MM.1S (cell line): Measurements from ENCODE around the gene PODXL2.

Source experiments
- DNase-seq: peaks from one replicate; pipeline ENCODE4 v3.0.0-alpha.2; 2015
- H2AFZ ChIP-seq: fragments of 300-600 bp; sonication (generic); 2 replicates; pipeline ENCODE4 v1.6.0; 2016; ENCODE audit warnings: antibody characterized with exemption, low read length
- H3F3A ChIP-seq: fragments of 300-600 bp; sonication (generic); 2 replicates; pipeline ENCODE4 v1.6.1; 2016; ENCODE audit warnings: mild to moderate bottlenecking, antibody characterized with exemption, low read length, moderate library complexity, mixed read lengths; ENCODE audit not compliant: insufficient read depth
- H3K27ac ChIP-seq: fragments of 300-600 bp; sonication (generic); 2 replicates; pipeline ENCODE4 v1.5.1; 2016; ENCODE audit warnings: mild to moderate bottlenecking, low read length
- H3K27me3 ChIP-seq: fragments of 300-600 bp; sonication (generic); replicated peaks from 2 replicates; pipeline ENCODE4 v1.6.0; 2016; ENCODE audit warnings: low read length; ENCODE audit not compliant: insufficient read depth
- H3K36me3 ChIP-seq: fragments of 300-600 bp; sonication (generic); replicated peaks from 2 replicates; pipeline ENCODE4 v1.6.1; 2016; ENCODE audit warnings: mild to moderate bottlenecking, low read length, mixed read lengths; ENCODE audit not compliant: insufficient read depth
- H3K4me1 ChIP-seq: fragments of 300-600 bp; sonication (generic); 2 replicates; pipeline ENCODE4 v1.6.1; 2016; ENCODE audit warnings: low read length, mixed read lengths
- H3K4me2 ChIP-seq: fragments of 300-600 bp; sonication (generic); 2 replicates; pipeline ENCODE4 v1.6.0; 2016; ENCODE audit warnings: low read depth, low read length
- H3K4me3 ChIP-seq: fragments of 300-600 bp; sonication (generic); 2 replicates; pipeline ENCODE4 v1.5.1; 2016; ENCODE audit warnings: low read length, mixed read lengths
- H3K79me2 ChIP-seq: fragments of 300-600 bp; sonication (generic); 2 replicates; pipeline ENCODE4 v1.6.1; 2016; ENCODE audit warnings: mixed run types, low read length, mixed read lengths
- H3K9ac ChIP-seq: fragments of 300-600 bp; sonication (generic); 2 replicates; pipeline ENCODE4 v1.6.1; 2016; ENCODE audit warnings: low read length, mixed read lengths
- H3K9me2 ChIP-seq: fragments of 300-600 bp; sonication (generic); replicated peaks from 2 replicates; pipeline ENCODE4 v1.6.1; 2016; ENCODE audit warnings: mild to moderate bottlenecking, low read length, mixed read lengths; ENCODE audit not compliant: insufficient read depth
- H3K9me3 ChIP-seq: fragments of 300-600 bp; sonication (generic); replicated peaks from 2 replicates; pipeline ENCODE4 v1.6.1; 2016; ENCODE audit warnings: mild to moderate bottlenecking, low read length, mixed read lengths; ENCODE audit not compliant: insufficient read depth
- H4K20me1 ChIP-seq: fragments of 300-600 bp; sonication (generic); 2 replicates; pipeline ENCODE4 v1.6.1; 2016; ENCODE audit warnings: mild to moderate bottlenecking, low read length, moderate library complexity, mixed read lengths; ENCODE audit not compliant: insufficient read depth
- EZH2 ChIP-seq: fragments of 300-600 bp; sonication (generic); optimal IDR thresholded peaks from 2 replicates; pipeline ENCODE3; 2017; ENCODE audit warnings: low read depth, mild to moderate bottlenecking, antibody characterized with exemption, low read length, mixed read lengths
- EZH2phosphoT487 ChIP-seq: fragments of 300-600 bp; sonication (generic); IDR thresholded peaks from 2 replicates; pipeline ENCODE4 v1.6.1; 2018; ENCODE audit warnings: antibody characterized with exemption, low read length
- TF ChIP-seq, protein P1 (sequence below): fragments of 300-600 bp; sonication (generic); IDR thresholded peaks from 2 replicates; pipeline ENCODE4 v1.5.1; 2016; ENCODE audit warnings: antibody characterized with exemption, low read length, mixed read lengths

Gene PODXL2

DNA sequence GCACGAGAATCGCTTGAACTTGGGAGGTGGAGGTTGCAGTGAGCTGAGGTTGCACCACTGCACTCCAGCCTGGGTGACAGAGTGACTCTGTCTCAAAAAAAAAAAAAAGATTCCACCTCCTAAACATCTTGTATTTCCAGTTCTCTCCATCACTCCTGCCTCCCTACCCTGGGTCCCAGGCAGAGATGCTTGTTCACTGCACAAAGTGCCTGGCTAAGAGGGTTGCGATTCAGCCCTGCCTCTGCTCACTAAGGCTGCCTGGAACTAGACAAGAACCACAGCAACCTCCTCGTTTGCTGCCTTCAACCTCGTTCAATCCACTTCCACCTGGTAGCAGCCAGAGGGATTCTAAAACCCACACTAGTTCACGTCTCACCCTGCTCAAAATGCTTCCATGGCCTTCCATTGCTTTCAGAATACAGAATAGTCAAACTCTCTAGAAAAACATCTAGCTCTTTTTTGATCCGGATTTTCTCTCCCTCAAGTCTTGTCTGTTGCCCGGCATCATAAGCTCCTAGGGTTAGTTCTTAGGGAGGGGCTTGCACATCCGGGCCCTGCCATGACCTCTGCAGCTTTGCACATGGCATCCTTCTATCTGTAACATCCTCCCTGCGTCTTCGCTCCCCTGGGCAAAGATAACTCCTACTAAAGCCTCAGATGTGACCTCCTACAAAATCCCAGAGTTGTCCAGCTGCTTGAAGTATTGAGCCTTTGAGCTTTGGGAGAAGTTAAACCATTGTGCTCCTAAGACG, 31.8 kb upstream of the PODXL2 start:
- Histone ChIP-seq H3K9me2 (no peaks in the 10 kb centered on the region), H3F3A (no peaks in the 10 kb centered on the region), H4K20me1 (peaks cover 2% of the 10 kb centered on the region; the same call in 1 of the 2 replicates), H3K4me1 (peaks cover 13% of the 10 kb centered on the region), H3K4me2 (peak overlapping the region; percentile 94; the same call in 1 of the 2 replicates), H3K27me3 (no peaks in the 10 kb centered on the region), H3K79me2 (peaks cover 40% of the 10 kb centered on the region), H3K27ac (no peak overlapping the region), H3K9ac (no peak overlapping the region; the same call in 1 of the 2 replicates), H2AFZ (0 out of 2 replicates have a peak overlapping the region, but pooled peaks have one; percentile 33), H3K9me3 (no peaks in the 10 kb centered on the region), H3K36me3 (peaks cover 12% of the 10 kb centered on the region; the same call in 1 of the 2 replicates), H3K4me3 (peak overlapping the region; percentile 96; the same call in 1 of the 2 replicates)
- no peak for TF ChIP-seq EZH2phosphoT487
- no peak for TF ChIP-seq EZH2
- TF ChIP-seq, protein P1, sequence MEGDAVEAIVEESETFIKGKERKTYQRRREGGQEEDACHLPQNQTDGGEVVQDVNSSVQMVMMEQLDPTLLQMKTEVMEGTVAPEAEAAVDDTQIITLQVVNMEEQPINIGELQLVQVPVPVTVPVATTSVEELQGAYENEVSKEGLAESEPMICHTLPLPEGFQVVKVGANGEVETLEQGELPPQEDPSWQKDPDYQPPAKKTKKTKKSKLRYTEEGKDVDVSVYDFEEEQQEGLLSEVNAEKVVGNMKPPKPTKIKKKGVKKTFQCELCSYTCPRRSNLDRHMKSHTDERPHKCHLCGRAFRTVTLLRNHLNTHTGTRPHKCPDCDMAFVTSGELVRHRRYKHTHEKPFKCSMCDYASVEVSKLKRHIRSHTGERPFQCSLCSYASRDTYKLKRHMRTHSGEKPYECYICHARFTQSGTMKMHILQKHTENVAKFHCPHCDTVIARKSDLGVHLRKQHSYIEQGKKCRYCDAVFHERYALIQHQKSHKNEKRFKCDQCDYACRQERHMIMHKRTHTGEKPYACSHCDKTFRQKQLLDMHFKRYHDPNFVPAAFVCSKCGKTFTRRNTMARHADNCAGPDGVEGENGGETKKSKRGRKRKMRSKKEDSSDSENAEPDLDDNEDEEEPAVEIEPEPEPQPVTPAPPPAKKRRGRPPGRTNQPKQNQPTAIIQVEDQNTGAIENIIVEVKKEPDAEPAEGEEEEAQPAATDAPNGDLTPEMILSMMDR = no peak
- DNase-seq = no peak

DNA sequence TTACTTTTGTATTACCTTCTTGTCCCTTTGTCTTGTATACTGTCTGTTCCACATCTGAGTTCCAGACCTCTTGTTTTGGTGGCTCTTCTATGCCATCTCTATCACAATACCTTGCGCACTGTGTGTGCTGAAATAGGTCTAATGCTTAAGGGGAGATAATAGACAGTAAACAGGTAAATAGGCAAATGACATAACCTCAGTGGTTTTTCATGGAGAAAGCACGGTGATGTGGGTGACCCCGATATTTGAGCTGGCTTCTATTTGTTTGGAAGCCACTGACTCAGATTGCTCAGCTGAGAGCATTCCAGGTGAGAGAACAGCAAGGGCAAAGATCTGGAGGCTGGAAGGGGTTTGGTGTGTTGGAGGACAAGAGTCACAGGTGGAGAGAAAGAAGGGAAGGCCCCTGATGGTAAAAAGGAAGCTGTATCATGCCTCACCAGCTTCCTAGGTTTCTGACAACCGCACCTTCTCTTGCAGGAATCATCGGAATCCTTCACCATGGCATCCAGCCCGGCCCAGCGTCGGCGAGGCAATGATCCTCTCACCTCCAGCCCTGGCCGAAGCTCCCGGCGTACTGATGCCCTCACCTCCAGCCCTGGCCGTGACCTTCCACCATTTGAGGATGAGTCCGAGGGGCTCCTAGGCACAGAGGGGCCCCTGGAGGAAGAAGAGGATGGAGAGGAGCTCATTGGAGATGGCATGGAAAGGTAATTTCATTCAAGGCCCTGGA, 30.0 kb upstream of the PODXL2 start:
- Histone ChIP-seq H3K9me3 (no peaks in the 10 kb centered on the region), H3K36me3 (peaks cover 16% of the 10 kb centered on the region), H3K9ac (peak overlapping the region; percentile 99), H3K27me3 (no peaks in the 10 kb centered on the region), H3K9me2 (no peaks in the 10 kb centered on the region), H3F3A (no peaks in the 10 kb centered on the region), H3K79me2 (peaks cover 56% of the 10 kb centered on the region), H3K27ac (peak overlapping the region; percentile 72), H3K4me3 (peak overlapping the region; percentile 96), H4K20me1 (peaks cover 5% of the 10 kb centered on the region; the same call in 1 of the 2 replicates), H2AFZ (peak overlapping the region; percentile 53; the same call in 1 of the 2 replicates), H3K4me2 (peak overlapping the region; percentile 94), H3K4me1 (peaks cover 13% of the 10 kb centered on the region)
- no peak for DNase-seq
- TF ChIP-seq, protein P1 = no peak
- TF ChIP-seq EZH2phosphoT487 (no peak), EZH2 (no peak)

DNA sequence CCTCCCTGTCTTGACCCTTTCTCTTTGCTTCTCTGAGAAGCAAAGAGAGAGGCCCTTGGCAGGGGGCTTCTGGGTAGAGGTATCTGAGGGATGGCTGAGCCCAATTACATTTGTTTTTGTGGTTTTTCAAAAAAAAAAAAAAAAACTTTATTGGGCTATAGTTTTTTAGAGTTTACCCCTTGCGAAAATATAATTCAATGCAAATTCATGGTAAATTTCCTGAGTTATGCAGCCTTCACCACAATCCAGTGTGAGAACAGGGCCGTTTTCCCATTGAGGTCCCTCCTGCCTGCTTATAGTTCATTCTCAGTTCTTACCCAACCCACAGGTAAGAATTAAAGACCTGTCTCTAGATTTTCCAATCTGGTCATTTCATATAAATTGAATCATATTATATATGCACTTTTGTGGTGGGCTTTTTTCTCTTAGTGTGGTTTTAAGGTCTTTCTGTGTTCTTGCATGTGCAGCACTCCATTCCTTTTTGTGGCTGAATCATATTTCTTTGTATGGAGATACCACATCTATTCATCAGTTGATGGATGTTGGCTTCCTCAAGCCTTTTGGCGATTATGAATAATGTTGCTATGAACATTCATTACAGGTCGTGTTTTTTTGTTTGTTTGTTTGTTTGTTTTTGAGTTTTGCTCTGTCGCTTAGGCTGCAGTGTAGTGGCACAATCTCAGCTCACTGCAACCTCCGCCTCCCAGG, 28.1 kb upstream of the PODXL2 start:
- H2AFZ ChIP-seq = no peak overlapping the region
- H3K27ac ChIP-seq = no peak overlapping the region
- H3K4me2 ChIP-seq = peak overlapping the region; percentile 49

More for the DNA sequence above, 28.1 kb upstream of the PODXL2 start:
- no peak for TF ChIP-seq EZH2
- TF ChIP-seq EZH2phosphoT487 = no peak
- TF ChIP-seq, protein P1 = no peak
- no peak overlapping the region for H3K9ac ChIP-seq
- no peak for DNase-seq
- peaks cover 13% of the 10 kb centered on the region for H3K4me1 ChIP-seq
- peaks cover 19% of the 10 kb centered on the region for H3K36me3 ChIP-seq
- H3F3A ChIP-seq = no peaks in the 10 kb centered on the region
- no peaks in the 10 kb centered on the region for H3K9me3 ChIP-seq
- H3K79me2 ChIP-seq = peaks cover 72% of the 10 kb centered on the region
- H3K4me3 ChIP-seq = 0 out of 2 replicates have a peak overlapping the region, but pooled peaks have one; percentile 7
- no peaks in the 10 kb centered on the region for H3K9me2 ChIP-seq
- H3K27me3 ChIP-seq = no peaks in the 10 kb centered on the region
- peaks cover 5% of the 10 kb centered on the region; the same call in 1 of the 2 replicates for H4K20me1 ChIP-seq
